ENCODE data around the gene SBF2.

The SBF2 gene

DNA sequence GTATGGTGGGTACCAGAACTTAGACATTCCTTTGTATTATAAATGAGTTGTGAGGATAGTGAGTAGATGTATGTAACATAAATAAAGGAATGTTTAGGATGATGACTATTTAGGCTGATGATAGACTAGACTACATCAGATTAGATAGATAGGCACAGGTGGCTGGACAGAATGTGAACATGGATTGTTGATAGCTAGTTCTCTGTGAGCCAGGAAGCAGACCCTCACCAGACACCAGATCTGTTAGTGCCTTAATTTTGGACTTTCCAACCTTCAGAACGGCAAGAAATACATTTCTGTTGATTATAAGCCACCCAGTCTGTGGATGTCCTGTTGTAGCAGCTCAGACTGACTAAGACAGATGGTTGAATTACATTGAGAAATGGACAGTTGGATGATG lies 530.7 kb downstream of the SBF2 start:
- Histone ChIP-seq H3K9ac (ENCODE audit: low read length) (no peak overlapping the region), H3K27ac (ENCODE audit: low read length) (no peak overlapping the region), H3K9me2 (replicated peaks; ENCODE audit: insufficient read depth, low read length) (no peaks in the 10 kb centered on the region), H3F3A (ENCODE audit: insufficient read depth, low read length) (peaks cover 3% of the 10 kb centered on the region; the same call in 1 of the 2 replicates), H2AFZ (ENCODE audit: low read length) (no peak overlapping the region), H3K9me3 (replicated peaks; ENCODE audit: insufficient read depth, low read length) (no peaks in the 10 kb centered on the region), H4K20me1 (ENCODE audit: insufficient read depth, low read length) (no peaks in the 10 kb centered on the region), H3K4me2 (ENCODE audit: low read depth, low read length) (no peak overlapping the region), H3K27me3 (replicated peaks; ENCODE audit: insufficient read depth, low read length) (no peaks in the 10 kb centered on the region), H3K4me3 (ENCODE audit: low read length) (no peak overlapping the region), H3K79me2 (ENCODE audit: low read length) (peaks cover 8% of the 10 kb centered on the region; the same call in 1 of the 2 replicates), H3K36me3 (replicated peaks; ENCODE audit: insufficient read depth, low read length) (no peaks in the 10 kb centered on the region), H3K4me1 (ENCODE audit: low read length) (peaks cover 13% of the 10 kb centered on the region)
- DNase-seq, result no peak
- TF ChIP-seq, protein P1, sequence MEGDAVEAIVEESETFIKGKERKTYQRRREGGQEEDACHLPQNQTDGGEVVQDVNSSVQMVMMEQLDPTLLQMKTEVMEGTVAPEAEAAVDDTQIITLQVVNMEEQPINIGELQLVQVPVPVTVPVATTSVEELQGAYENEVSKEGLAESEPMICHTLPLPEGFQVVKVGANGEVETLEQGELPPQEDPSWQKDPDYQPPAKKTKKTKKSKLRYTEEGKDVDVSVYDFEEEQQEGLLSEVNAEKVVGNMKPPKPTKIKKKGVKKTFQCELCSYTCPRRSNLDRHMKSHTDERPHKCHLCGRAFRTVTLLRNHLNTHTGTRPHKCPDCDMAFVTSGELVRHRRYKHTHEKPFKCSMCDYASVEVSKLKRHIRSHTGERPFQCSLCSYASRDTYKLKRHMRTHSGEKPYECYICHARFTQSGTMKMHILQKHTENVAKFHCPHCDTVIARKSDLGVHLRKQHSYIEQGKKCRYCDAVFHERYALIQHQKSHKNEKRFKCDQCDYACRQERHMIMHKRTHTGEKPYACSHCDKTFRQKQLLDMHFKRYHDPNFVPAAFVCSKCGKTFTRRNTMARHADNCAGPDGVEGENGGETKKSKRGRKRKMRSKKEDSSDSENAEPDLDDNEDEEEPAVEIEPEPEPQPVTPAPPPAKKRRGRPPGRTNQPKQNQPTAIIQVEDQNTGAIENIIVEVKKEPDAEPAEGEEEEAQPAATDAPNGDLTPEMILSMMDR (IDR thresholded peaks at IDR 0.05; ENCODE audit: low read length), result no peak
- no peak for TF ChIP-seq EZH2 (optimal IDR thresholded peaks at IDR 0.05; ENCODE audit: low read depth, low read length)
- no peak for TF ChIP-seq EZH2phosphoT487 (IDR thresholded peaks at IDR 0.05; ENCODE audit: low read length)

DNA sequence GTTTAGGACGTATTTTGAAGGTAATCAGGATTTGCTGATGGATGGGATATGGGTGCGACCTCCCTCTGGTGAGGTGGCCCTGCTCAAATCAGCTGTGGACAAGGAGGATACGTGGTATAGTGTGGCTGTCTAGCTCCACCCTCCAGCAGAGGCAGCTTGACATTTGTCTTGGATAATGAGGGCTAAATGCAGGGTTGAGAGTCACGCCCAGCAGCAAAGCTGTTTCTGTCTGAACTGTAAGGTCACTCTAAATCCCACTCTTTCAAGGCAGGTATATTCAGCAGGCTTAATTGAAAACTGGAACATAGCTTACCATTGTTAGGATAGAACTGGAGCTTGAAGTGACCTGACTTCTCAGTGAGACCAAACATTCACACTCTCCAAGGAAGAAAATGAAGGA lies 531.5 kb downstream of the SBF2 start:
- no peak overlapping the region for H3K4me2 ChIP-seq (ENCODE audit: low read depth, low read length)

DNA sequence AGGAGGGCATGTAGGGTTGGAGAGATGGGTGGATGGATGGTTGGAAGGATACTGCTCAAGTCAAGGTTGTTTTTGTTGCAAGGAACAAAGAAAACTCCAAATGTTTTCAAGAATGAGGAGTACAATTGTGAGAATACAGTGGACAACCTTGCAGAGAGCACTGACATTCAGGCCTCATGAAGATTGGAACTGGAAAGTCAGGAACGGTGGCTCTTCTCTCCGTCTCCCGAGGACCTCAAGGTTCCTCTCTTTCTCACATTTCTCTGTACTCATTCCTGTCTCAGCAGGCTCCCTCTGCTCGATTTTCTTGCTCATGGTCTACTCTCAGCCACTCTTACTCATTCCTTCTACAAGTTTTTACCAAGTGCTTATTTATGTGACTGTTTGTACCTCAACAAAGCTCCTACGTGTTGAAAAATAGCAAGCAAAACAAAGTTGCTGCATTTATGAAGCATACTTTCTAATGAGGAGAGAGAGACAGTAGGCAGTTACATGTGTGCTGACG lies 532.5 kb downstream of the SBF2 start:
- TF ChIP-seq EZH2phosphoT487 (IDR thresholded peaks at IDR 0.05; ENCODE audit: low read length), result no peak
- no peak for TF ChIP-seq EZH2 (optimal IDR thresholded peaks at IDR 0.05; ENCODE audit: low read depth, low read length)
- TF ChIP-seq, protein P1 (IDR thresholded peaks at IDR 0.05; ENCODE audit: low read length), result no peak
- Histone ChIP-seq H4K20me1 (ENCODE audit: insufficient read depth, low read length) (no peaks in the 10 kb centered on the region), H2AFZ (ENCODE audit: low read length) (no peak overlapping the region), H3K9me2 (replicated peaks; ENCODE audit: insufficient read depth, low read length) (no peaks in the 10 kb centered on the region), H3K27me3 (replicated peaks; ENCODE audit: insufficient read depth, low read length) (no peaks in the 10 kb centered on the region), H3K79me2 (ENCODE audit: low read length) (peaks cover 8% of the 10 kb centered on the region; the same call in 1 of the 2 replicates), H3K36me3 (replicated peaks; ENCODE audit: insufficient read depth, low read length) (no peaks in the 10 kb centered on the region), H3F3A (ENCODE audit: insufficient read depth, low read length) (peaks cover 7% of the 10 kb centered on the region; the same call in 1 of the 2 replicates), H3K4me3 (ENCODE audit: low read length) (no peak overlapping the region), H3K4me1 (ENCODE audit: low read length) (peaks cover 21% of the 10 kb centered on the region), H3K9ac (ENCODE audit: low read length) (no peak overlapping the region), H3K27ac (ENCODE audit: low read length) (no peak overlapping the region), H3K4me2 (ENCODE audit: low read depth, low read length) (no peak overlapping the region), H3K9me3 (replicated peaks; ENCODE audit: insufficient read depth, low read length) (no peaks in the 10 kb centered on the region)
- DNase-seq, result no peak

More for the DNA sequence above, 531.5 kb downstream of the SBF2 start:
- Histone ChIP-seq H3K79me2 (ENCODE audit: low read length) (peaks cover 8% of the 10 kb centered on the region; the same call in 1 of the 2 replicates), H3K4me3 (ENCODE audit: low read length) (no peak overlapping the region), H2AFZ (ENCODE audit: low read length) (no peak overlapping the region), H3K27ac (ENCODE audit: low read length) (no peak overlapping the region), H3K9ac (ENCODE audit: low read length) (no peak overlapping the region), H3K36me3 (replicated peaks; ENCODE audit: insufficient read depth, low read length) (no peaks in the 10 kb centered on the region), H3K9me2 (replicated peaks; ENCODE audit: insufficient read depth, low read length) (no peaks in the 10 kb centered on the region), H3K27me3 (replicated peaks; ENCODE audit: insufficient read depth, low read length) (no peaks in the 10 kb centered on the region), H3K4me1 (ENCODE audit: low read length) (peaks cover 16% of the 10 kb centered on the region), H3F3A (ENCODE audit: insufficient read depth, low read length) (peaks cover 7% of the 10 kb centered on the region; the same call in 1 of the 2 replicates), H3K9me3 (replicated peaks; ENCODE audit: insufficient read depth, low read length) (no peaks in the 10 kb centered on the region), H4K20me1 (ENCODE audit: insufficient read depth, low read length) (no peaks in the 10 kb centered on the region)
- DNase-seq, result no peak
- TF ChIP-seq, protein P1 (IDR thresholded peaks at IDR 0.05; ENCODE audit: low read length), result no peak
- TF ChIP-seq EZH2 (optimal IDR thresholded peaks at IDR 0.05; ENCODE audit: low read depth, low read length), result no peak
- no peak for TF ChIP-seq EZH2phosphoT487 (IDR thresholded peaks at IDR 0.05; ENCODE audit: low read length)
